NCI-H2107 (cell line): ENCODE measurements around the gene GARIN3.
A peak's percentile ranks its signal among the peaks of the same experiment; 100 is the strongest.
"Not testable (repeated sequence)": the region's sequence is repeated elsewhere in the genome, so short reads cannot be mapped to it uniquely, and the experiment has no call there.

Source experiments
- DNase-seq: peaks from one replicate; lab custom pipeline; 2025; lab: John Stamatoyannopoulos, UW

Gene GARIN3

DNA sequence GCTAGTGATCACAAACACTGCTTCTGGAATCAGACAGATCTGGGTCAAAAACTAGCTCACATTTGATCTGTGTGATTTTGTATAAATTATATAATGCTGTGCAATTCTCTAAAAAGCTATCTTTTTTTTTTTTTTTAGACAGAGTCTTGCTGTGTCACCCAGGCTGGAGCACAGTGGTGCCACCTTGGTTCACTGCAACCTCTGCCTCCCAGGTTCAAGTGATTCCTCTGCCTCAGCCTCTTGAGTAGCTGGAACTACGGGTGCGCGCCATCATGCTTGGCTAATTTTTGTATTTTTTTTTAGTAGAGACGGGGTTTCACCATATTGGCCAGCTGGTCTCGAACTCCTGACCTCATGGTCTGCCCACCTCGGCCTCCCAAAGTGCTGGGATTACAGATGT, 19.1 kb upstream of the GARIN3 start:
- DNase-seq, result not testable (repeated sequence)

DNA sequence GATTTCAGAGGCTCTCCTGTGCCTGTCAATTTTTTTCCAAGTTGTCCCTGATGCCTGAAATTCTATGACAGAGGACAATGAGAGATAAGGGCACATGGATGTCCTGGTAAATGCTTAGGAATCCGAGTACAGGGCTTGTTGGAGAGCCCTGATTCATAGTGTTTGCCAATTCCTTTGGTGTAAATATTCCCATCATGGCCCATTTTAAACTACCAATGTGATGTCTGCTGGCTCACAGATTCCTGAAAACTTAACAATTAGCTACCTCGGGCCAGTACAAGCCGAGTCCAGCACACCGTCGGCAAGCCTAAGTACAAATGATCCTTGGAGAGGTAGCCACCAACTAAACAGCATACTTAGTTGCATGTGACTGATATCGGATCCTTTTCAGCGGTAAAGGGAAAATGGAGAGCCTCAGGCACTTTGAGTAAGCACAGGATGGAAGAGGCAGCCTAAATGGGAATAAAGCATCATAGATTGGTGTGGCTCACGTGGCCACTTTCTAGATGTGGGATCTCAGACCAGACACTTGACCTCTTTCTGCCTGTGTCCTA, 18.1 kb upstream of the GARIN3 start:
- no peak for DNase-seq

DNA sequence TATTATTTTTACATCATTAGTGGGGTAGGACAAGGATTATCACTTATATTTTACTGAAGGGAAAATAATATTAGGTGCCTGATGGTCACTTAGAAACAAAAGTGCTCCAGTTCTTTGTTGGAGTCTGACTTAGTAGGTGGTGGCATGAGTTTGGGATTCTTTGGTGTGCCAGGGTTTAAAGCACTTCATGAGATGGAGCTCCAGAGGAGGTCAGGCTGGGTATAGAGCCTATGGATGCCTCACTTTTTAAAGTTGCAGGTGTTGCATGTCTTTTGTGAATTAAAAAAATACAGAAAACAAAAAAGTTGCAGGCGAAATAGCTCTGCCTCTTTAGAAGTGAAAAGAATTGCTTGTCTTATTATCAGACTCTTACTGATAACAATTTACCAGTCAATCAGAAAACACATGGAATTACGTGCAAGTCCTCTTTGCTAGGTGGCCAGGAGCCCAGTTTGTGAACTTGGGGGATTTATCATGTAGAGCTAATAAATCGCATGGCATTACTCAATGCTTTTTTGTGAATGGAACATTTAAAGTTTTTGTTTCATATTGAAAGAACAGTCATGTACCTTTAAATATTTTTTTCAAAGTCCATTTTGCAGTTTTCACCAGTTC, 16.2 kb upstream of the GARIN3 start:
- no peak for DNase-seq

DNA sequence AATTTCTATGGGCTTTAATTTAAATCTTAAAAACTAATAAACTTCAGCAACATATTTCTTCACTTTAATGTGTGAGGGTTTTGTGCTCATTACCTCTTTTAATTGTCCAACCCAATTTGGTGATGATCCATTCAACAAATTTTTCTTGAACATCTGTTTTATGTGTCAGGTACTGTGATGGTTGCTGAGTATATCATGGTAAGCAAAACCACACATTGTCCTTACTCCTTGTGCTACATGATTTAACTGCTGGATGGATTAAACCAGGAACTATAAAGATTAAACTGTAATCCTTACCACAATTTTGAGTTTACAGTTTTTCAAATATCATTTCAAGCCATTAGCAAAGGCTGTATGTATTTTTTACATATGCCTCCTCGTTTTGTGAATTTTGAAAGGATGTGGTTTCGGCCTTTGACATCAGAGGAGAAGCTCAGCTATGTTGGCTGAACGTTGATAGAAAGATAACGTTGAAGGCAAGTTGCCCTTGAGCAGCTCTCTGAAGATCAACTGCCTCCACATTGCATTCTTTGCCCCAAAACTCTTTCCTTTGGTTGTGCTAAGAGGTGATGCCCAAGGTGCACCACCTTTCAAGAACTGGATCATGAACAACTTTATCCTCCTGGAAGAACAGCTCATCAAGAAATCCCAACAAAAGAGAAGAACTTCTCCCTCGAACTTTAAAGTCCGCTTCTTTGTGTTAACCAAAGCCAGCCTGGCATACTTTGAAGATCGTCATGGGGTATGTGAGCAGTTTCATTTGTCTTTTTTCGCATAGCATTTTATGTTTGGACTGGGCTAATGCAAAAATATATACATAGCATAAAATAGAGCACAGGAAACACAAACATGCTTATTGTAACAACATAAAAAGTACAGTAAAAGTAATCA, 14.6 kb upstream of the GARIN3 start, which contains the start of gene ITK:
ITK (plus strand) TSS at position 467 of the 891 bp plus-strand sequence; CDS start at position 605, 138 bp downstream.
- no peak for DNase-seq

DNA sequence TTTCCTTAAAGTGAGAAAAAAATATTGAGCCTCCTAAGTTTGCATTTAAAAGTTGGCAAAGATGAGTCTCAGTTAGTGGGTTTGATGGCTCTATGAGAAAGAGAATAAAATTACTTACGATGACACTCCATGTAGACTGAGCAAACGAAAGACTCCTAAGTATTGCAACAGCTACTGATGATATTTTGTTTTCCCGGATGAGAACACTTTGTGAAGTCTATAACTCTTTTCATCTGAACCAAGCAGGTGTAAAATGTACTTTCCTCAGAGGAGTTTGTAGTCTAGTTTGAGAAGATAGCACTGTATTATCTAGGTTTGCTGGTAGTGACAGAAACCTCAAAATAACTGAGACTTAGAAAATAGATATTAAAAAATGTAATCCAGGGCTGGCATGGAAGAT, 12.9 kb upstream of the GARIN3 start:
- DNase-seq, result no peak

DNA sequence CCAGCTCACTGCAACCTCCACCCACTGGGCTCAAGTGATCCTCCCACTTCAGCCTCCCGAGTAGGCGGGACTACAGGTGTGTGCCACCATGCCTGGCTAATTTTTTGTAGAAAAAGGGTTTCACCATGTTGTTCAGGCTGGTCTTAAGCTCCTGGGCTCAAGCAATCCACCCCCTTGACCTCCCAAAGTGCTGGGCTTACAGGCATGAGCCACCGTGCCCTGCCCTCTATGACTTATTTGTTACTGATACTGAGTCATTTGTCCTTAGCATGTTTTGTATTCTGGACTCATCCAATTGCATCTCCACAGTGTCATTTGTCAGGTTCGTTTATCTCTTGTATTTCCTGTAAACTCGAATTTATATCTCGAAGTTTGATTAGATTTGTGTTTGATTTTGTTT, 11.9 kb upstream of the GARIN3 start:
- no peak for DNase-seq

DNA sequence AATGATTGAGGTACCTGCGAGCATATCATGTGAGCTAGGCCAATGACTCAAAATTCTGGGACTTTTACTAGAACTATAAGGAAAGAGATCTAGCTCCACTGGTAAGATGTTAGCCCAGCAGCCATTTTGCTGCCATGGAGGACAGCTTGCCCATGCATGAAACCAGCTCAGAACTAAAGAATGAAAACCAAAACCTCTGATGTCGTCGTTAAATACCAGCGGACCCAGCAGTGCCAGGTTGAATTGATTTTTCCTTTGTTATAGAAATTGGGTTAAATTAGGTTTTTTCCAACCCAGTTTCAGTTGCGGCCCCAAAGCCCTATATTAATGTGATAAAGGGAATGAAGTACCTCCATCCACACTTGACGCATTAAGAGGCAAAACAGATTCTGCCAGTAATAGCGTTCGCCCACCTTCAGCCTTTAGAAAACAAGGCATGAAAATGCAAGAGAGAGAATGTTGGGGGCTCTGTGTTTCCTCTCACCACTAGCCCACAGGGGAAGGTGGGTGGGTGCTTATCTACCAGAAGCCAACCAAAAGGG, 9.1 kb upstream of the GARIN3 start:
- DNase-seq, result no peak

DNA sequence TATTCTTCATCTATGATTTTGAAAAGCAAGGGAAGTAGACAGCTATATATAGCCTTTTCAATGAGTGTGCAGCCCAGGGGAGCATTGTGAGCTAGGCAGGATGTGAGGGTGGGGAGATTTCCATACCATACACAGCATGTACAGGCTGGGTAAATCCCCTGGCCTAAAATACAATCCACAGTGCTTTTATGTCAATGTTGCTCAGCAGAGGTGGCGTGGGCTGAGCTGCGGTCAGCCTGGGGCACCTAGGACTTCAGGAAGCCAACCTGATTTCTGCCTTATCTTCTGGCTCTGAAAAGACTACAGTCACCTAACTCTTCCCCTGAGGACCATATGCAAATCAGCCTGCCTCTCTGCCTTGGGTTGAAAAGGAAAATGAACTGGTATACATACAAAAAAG, 6.3 kb upstream of the GARIN3 start:
- DNase-seq, result no peak

DNA sequence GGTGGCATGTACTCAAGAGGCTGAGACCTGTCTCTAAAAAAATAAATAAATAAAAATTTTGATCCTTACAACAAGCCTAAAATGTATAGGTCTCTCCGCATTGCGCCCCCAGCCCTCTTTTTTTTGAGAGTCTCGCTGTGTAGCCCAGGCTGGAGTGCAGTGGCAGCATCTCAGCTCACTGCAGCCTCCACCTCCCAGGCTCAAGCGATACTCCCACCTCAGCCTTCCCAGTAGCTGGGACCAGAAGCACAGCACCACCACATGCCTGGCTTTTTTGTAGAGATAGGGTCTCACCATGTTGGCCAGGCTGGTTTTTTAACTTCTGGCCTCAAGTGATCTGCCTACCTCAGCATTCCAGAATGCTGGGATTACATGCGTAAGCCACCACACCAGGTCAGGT, 2.2 kb upstream of the GARIN3 start:
- DNase-seq, result no peak

DNA sequence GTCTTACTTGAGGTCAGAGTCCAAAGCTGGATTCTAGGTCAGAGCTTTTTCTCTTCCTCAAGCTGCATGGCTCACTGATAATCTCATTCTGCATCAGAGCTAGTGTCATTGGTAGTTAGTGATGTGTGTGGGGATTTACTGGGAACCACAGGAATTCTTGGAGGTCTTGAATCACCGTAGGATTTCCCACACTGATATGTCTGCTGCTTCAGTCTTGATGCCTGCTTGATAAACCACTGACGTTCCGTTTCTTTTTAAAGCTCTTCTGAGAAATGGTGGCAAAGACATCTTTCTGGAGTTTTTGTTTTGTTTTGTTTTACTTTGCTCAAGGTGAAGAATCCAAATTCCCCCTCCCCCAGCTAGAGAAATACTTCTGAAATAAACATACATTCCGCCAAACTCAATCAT, 1.2 kb upstream of the GARIN3 start:
- DNase-seq, result no peak

DNA sequence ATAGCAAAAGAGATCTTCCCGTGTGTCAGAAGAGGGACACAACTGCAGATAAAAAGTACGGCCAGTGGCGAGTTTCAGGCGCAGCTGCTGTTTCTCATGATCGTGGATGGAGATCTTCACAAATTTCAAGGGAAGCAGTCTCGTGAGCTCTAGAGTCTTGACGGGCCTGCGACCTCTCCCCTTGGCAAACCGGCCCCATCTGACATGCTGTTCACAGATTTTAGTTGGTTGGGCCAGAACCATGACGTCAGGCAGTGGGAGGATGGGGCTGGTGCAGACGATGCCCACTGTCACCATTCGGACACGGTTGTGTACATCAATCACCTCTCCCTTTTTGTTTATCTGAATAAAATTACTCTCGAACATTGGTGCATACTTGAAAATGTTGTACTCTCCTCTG, 396 bp downstream of the GARIN3 start:
- DNase-seq, result no peak

DNA sequence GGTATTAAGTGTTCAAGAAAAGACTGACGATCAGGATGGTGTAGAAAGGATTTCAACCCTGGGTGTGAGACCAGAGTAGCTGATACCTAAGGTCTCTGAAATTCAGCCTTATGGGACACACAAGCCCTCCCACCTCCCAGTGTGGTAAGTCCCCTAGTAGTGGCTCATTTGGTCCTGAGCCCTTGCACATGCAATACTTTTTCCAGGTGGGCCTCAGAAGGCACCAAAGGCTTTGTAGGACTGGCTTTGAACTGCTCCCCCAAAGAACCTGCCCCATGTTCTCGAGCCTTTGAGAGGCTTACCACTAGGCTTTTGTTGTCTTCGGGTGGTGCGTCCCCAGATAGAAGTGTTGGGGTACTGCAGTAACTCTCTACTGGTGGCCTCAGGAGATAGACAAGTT, 803 bp downstream of the GARIN3 start:
- DNase-seq, result no peak

DNA sequence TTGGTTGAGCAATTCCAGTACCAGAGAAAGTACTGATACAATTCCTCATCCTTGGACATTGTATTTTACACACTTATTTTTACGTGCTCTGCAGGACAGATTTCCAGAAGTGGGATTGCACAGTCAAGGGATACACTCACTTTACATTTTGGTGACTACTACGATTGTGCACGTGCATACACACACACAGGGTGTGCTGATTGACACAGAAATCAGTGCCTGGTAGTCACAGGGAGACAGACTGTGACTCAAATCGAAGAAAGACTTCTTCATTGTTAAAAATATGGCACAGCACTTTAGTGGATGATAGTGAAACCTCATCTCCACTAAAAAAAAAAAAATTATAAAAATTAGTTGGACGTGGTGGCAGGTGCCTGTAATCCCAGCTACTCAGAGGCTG, 1.5 kb downstream of the GARIN3 start:
- no peak for DNase-seq

DNA sequence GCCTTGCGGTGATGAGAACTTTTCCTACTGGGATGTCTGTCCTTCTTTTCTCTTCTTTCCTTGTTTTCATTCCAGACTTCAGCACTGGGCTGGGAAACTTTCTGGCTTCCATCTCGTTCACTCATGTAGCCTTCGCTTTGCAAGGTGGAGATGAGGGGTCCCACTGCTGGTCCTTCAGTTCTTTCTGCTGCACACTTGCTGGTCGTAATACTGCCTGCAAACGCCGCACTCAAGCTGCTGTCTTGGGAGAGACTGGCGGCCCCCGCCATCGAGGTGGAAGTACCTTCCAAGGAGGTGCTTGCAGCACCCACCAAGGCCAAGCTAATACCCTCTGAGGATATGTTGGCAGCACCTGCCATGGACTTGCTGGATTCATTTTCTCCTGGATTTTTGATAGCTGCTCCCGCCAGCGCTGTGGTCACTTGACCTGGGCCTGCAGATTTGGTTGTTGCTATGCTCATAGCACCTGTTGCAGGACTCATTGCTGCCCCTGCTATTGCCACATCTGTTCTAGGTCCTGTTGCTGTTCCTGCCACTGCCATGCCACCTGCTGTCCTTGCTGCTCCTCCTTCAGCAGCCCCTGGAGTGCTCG, 3.0 kb downstream of the GARIN3 start:
- no peak for DNase-seq

DNA sequence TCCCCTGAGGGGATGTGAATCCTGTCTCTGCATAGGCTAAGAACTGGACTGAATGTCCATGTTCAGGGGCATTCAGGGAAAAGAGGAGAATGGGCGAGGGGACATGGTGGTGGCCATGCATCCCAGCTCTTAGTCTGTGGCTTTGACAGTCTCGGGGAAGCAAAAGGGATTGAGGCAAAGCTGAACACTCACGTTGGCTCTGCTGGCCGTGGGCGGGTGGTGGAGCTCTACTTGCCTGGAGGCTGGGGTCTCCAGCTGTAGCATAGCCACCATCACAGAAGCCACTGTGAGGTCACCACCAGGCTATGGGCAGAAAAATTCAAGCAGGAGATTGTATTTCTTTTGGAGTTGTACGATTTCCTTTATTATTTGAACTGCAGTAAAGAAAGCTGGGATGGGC, 4.1 kb downstream of the GARIN3 start:
- DNase-seq, result no peak

DNA sequence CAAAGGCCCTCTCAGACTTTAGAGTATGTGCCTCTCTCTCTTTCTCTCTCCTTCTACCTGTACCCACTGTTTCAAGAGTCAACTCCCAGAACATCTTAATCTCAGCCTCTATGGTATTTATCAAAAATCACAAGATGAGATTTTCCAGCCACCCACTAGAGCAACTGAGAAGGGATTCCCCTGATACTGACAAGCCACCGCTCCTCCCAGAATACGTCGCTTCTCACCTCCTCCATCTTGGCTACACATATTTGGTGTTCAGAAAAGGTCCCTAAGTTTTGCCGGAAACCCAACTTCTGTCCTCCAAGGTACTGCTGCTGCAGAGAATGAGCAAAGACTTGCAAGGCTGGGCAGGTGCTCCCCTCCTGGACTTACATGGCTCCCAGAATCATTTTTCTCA, 6.1 kb downstream of the GARIN3 start:
- no peak for DNase-seq

DNA sequence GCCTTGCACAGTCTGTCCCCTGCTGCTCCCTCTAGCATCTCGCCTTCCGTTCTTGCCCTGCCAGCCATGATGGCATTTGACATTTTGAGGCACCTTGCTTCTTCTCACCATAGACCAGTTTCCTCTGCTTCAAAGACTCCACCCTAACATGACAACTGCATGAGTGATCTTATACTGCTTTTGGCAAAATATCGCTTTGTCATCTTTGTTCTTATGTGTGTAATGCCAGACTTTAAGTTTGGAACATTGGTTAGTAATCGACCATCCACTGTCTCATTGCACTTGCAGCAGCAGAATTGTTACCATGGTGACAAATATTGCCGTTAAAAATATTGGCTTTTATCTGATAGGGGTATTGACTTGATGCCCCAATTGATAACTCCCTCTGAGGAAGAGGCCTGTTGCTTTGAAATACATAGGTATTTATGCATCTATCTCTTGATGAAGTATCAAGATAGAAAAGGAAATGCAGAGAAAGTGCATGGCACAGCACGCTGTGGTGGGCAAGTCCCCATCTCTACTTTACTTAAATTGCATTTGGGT, 6.8 kb downstream of the GARIN3 start:
- no peak for DNase-seq

DNA sequence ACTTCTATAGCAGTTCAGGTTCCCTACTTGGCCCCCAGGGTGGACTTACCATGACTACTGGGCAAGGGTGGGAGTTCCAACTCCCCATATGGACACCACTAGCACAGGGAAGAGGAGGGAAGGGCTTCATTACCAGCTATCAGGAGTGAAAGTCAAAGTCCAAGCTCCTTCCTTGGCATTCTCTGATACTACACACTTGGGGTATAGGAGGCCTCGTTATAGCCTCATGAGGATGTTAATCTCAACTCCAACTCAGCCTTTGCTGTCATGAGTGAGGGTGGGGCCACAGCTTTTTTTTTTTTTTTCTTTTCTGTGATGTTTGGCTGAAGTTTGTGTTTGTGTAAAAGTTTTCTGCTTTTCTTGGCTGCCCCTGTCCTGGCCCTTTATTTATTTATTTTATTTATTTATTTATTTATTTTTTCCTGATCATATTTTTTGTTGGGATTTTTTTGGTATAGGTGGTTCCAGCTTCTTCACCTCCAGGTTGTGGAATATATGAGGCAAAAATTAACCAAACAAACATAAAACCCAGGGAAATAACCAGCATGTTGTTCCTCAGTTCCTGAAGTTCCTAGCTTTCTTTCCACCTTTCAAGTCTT, 8.7 kb downstream of the GARIN3 start:
- DNase-seq, result no peak

DNA sequence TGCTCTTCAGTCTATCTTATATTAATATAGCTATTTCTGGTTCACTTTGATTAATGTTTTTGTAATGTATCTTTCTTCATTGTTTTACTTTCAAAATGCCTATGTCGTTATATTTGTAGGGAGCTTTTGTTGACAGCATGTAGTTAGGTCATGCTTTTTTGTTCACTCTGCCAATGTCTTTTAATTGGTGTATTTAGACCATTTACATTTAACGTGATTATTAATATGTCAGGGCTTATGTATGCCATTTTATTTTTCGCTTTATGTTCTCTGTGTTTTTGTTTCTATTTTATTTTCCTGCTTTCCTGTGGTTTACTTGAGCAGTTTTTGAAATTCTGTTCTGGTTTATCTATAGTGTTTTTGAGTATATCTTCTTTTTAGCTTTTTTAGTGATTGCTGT, 10.8 kb downstream of the GARIN3 start:
- DNase-seq, result no peak

DNA sequence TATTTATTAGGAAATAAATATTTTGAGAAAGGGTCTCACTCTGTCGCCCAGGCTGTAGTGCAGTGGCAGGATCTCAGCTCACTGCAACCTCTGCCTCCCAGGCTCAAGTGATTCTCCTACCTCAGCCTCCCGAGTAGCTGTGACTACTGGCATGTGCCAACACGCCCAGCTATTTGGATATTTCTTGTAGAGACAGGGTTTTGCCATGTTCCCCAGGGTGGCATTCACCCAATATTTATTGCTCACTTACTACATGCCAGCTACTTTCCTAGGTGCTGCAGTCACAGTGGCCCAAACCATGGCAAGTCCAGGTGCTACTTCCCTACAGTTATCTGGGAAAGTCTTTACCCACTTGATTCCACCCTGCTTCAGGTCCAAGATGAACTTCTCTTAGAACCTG, 15.1 kb downstream of the GARIN3 start:
- no peak for DNase-seq

DNA sequence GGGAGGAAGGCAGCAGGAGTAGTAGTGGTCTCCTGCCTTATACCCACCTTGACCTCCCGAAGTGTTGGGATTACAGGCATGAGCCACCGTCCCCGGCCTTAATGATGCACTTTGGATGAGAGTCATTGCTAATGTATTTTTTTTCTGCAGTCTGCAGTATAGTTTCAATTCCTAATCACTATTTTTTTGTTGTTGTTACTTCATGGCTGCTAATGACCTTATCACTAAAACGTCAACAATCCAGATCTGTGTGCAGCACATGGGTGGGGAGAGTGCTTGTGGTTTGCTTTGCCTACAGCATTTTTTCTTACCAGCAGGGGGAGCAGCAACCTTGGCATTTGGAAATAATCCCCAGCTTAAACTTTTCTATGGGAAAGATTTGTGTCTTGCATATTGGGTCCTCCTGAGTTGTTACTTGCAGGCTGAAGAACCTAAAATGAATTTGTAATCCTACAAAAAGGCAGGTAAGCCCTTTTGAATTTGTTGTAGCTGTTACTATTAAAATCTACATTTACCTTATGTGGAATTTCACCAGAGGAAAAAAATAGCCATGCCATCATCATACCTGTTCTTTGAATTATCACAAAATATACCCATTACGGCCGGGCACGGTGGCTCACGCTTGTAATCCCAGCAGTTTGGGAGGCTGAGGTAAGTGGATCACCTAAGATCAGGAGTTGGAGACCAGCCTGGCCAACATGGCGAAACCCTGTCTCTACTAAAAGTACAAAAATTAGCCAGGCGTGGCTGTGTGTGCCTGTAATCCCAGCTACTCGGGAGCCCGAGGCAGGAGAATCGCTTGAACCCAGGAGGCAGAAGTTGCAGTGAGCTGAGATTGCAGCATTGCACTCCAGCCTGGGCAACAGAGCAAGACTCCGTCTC, 17.1 kb downstream of the GARIN3 start:
- peak; percentile 15 for DNase-seq
